Measurements from ENCODE around the gene PFKP. TPM values are rescaled to one million over a fixed set of nuclear protein-coding genes. Genes with fewer than 3 reads are reported as not detected.

PFKP gene
- total RNA-seq, 1 donor from 2014 or later: 361 TPM

- H3K4me3 Mint-ChIP-seq (ENCODE audit: unreplicated experiment): no peak overlapping the region
Measured at GRCh38 chr10:3097160-3097559, 29.8 kb downstream of the PFKP start.

DNA sequence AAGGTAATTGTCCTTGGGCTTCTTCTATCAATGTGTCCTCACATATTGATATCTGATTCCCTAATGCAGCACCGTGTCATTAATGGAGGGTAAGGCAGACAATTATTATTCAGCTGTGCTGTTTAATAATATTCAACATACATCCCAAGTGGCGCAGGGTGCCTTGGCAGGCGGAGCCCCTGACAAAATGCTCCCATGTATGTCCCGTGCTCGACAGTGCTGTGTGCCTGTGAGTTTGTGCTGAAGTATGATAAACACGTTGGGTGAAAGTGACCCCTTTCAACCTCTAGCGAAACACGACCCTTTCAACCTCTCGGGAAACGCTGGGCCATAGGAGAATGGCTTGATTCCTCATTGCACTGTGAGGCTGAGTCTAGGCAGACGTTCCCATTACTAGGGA, 31.3 kb downstream of the PFKP start:
- Histone ChIP-seq H2AFZ (ENCODE audit: low read depth, low read length) (no peak overlapping the region), H3K79me2 (ENCODE audit: insufficient read depth, low read length) (peaks cover 69% of the 10 kb centered on the region), H3K27me3 (ENCODE audit: insufficient read depth, low read length) (no peaks in the 10 kb centered on the region), H3K4me2 (ENCODE audit: low read length) (no peak overlapping the region), H3K27ac (ENCODE audit: low read depth, low read length) (peak overlapping the region; percentile 19), H3K9ac (ENCODE audit: low read length) (no peak overlapping the region), H3K36me3 (ENCODE audit: insufficient read depth, low read length) (peaks cover 29% of the 10 kb centered on the region), H4K20me1 (ENCODE audit: insufficient read depth, low read length) (no peaks in the 10 kb centered on the region), H3K4me3 (ENCODE audit: insufficient read depth, low read depth, low read length) (no peak overlapping the region), H3K9me3 (ENCODE audit: insufficient read depth, low read depth, low read length) (no peaks in the 10 kb centered on the region), H3K4me1 (ENCODE audit: insufficient read depth, low read length) (peaks cover 40% of the 10 kb centered on the region)
- Mint-ChIP-seq H3K27me3 (ENCODE audit: low read depth, unreplicated experiment) (no peaks in the 10 kb centered on the region), H3K9me3 (ENCODE audit: unreplicated experiment) (no peaks in the 10 kb centered on the region), H3K4me1 (ENCODE audit: low read depth, unreplicated experiment) (peaks cover 49% of the 10 kb centered on the region), H3K4me3 (ENCODE audit: unreplicated experiment) (peak overlapping the region; percentile 30), H3K27ac (ENCODE audit: unreplicated experiment) (peak overlapping the region; percentile 23), H3K36me3 (ENCODE audit: low read depth, unreplicated experiment) (peaks cover 17% of the 10 kb centered on the region)
- TF ChIP-seq EZH2 (IDR thresholded peaks at IDR 0.05; ENCODE audit: insufficient read depth, low read length): no peak
- TF ChIP-seq, protein P1, sequence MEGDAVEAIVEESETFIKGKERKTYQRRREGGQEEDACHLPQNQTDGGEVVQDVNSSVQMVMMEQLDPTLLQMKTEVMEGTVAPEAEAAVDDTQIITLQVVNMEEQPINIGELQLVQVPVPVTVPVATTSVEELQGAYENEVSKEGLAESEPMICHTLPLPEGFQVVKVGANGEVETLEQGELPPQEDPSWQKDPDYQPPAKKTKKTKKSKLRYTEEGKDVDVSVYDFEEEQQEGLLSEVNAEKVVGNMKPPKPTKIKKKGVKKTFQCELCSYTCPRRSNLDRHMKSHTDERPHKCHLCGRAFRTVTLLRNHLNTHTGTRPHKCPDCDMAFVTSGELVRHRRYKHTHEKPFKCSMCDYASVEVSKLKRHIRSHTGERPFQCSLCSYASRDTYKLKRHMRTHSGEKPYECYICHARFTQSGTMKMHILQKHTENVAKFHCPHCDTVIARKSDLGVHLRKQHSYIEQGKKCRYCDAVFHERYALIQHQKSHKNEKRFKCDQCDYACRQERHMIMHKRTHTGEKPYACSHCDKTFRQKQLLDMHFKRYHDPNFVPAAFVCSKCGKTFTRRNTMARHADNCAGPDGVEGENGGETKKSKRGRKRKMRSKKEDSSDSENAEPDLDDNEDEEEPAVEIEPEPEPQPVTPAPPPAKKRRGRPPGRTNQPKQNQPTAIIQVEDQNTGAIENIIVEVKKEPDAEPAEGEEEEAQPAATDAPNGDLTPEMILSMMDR (IDR thresholded peaks at IDR 0.05; ENCODE audit: insufficient read depth, low read depth, low read length): no peak
- DNase-seq (ENCODE audit: low read depth) (no peak), FAIRE-seq (no peak)

More at GRCh38 chr10:3097160-3097559, 29.8 kb downstream of the PFKP start:
- H2AFZ ChIP-seq (ENCODE audit: low read depth, low read length): no peak overlapping the region
- no peak overlapping the region for H3K9ac ChIP-seq (ENCODE audit: low read length)
- FAIRE-seq: no peak
- H3K79me2 ChIP-seq (ENCODE audit: insufficient read depth, low read length): peaks cover 72% of the 10 kb centered on the region
- Mint-ChIP-seq H3K9me3 (ENCODE audit: unreplicated experiment) (no peaks in the 10 kb centered on the region), H3K36me3 (ENCODE audit: low read depth, unreplicated experiment) (peaks cover 16% of the 10 kb centered on the region), H3K27ac (ENCODE audit: unreplicated experiment) (peak overlapping the region; percentile 98), H3K27me3 (ENCODE audit: low read depth, unreplicated experiment) (no peaks in the 10 kb centered on the region), H3K4me1 (ENCODE audit: low read depth, unreplicated experiment) (peaks cover 60% of the 10 kb centered on the region)
- peaks cover 22% of the 10 kb centered on the region for H3K36me3 ChIP-seq (ENCODE audit: insufficient read depth, low read length)
- no peak for DNase-seq (ENCODE audit: low read depth)
- peaks cover 41% of the 10 kb centered on the region for H3K4me1 ChIP-seq (ENCODE audit: insufficient read depth, low read length)
- H3K27me3 ChIP-seq (ENCODE audit: insufficient read depth, low read length): no peaks in the 10 kb centered on the region
- H3K4me3 ChIP-seq (ENCODE audit: insufficient read depth, low read depth, low read length): no peak overlapping the region
- H3K9me3 ChIP-seq (ENCODE audit: insufficient read depth, low read depth, low read length): no peaks in the 10 kb centered on the region
- no peaks in the 10 kb centered on the region for H4K20me1 ChIP-seq (ENCODE audit: insufficient read depth, low read length)
- peak overlapping the region; percentile 64 for H3K27ac ChIP-seq (ENCODE audit: low read depth, low read length)
- peak overlapping the region; percentile 21 for H3K4me2 ChIP-seq (ENCODE audit: low read length)
- TF ChIP-seq, protein P1 (IDR thresholded peaks at IDR 0.05; ENCODE audit: insufficient read depth, low read depth, low read length): no peak
- no peak for TF ChIP-seq EZH2 (IDR thresholded peaks at IDR 0.05; ENCODE audit: insufficient read depth, low read length)

GRCh38 chr10:3099291-3100092, 32.1 kb downstream of the PFKP start:
- Mint-ChIP-seq H3K36me3 (ENCODE audit: low read depth, unreplicated experiment) (peaks cover 19% of the 10 kb centered on the region), H3K4me3 (ENCODE audit: unreplicated experiment) (no peak overlapping the region), H3K4me1 (ENCODE audit: low read depth, unreplicated experiment) (peaks cover 41% of the 10 kb centered on the region), H3K27me3 (ENCODE audit: low read depth, unreplicated experiment) (no peaks in the 10 kb centered on the region), H3K9me3 (ENCODE audit: unreplicated experiment) (no peaks in the 10 kb centered on the region), H3K27ac (ENCODE audit: unreplicated experiment) (peak overlapping the region; percentile 50)
- peak overlapping the region; percentile 47 for H3K27ac ChIP-seq (ENCODE audit: low read depth, low read length)
- peaks cover 37% of the 10 kb centered on the region for H3K36me3 ChIP-seq (ENCODE audit: insufficient read depth, low read length)
- no peak overlapping the region for H3K4me3 ChIP-seq (ENCODE audit: insufficient read depth, low read depth, low read length)
- TF ChIP-seq, protein P1 (IDR thresholded peaks at IDR 0.05; ENCODE audit: insufficient read depth, low read depth, low read length): no peak
- TF ChIP-seq EZH2 (IDR thresholded peaks at IDR 0.05; ENCODE audit: insufficient read depth, low read length): no peak
- FAIRE-seq (no peak), DNase-seq (ENCODE audit: low read depth) (peak; percentile 81)
- H3K27me3 ChIP-seq (ENCODE audit: insufficient read depth, low read length): no peaks in the 10 kb centered on the region
- no peak overlapping the region for H2AFZ ChIP-seq (ENCODE audit: low read depth, low read length)
- peaks cover 71% of the 10 kb centered on the region for H3K79me2 ChIP-seq (ENCODE audit: insufficient read depth, low read length)
- H3K9me3 ChIP-seq (ENCODE audit: insufficient read depth, low read depth, low read length): no peaks in the 10 kb centered on the region
- peaks cover 32% of the 10 kb centered on the region for H3K4me1 ChIP-seq (ENCODE audit: insufficient read depth, low read length)
- no peaks in the 10 kb centered on the region for H4K20me1 ChIP-seq (ENCODE audit: insufficient read depth, low read length)
- H3K4me2 ChIP-seq (ENCODE audit: low read length): no peak overlapping the region
- H3K9ac ChIP-seq (ENCODE audit: low read length): no peak overlapping the region

All from astrocyte (in vitro differentiated cells and primary cell).